ENCODE data around the gene PAGE1.
"Not testable (repeated sequence)": the region's sequence is repeated elsewhere in the genome, so short reads cannot be mapped to it uniquely, and the experiment has no call there.

Gene PAGE1, protein sequence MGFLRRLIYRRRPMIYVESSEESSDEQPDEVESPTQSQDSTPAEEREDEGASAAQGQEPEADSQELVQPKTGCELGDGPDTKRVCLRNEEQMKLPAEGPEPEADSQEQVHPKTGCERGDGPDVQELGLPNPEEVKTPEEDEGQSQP

DNA sequence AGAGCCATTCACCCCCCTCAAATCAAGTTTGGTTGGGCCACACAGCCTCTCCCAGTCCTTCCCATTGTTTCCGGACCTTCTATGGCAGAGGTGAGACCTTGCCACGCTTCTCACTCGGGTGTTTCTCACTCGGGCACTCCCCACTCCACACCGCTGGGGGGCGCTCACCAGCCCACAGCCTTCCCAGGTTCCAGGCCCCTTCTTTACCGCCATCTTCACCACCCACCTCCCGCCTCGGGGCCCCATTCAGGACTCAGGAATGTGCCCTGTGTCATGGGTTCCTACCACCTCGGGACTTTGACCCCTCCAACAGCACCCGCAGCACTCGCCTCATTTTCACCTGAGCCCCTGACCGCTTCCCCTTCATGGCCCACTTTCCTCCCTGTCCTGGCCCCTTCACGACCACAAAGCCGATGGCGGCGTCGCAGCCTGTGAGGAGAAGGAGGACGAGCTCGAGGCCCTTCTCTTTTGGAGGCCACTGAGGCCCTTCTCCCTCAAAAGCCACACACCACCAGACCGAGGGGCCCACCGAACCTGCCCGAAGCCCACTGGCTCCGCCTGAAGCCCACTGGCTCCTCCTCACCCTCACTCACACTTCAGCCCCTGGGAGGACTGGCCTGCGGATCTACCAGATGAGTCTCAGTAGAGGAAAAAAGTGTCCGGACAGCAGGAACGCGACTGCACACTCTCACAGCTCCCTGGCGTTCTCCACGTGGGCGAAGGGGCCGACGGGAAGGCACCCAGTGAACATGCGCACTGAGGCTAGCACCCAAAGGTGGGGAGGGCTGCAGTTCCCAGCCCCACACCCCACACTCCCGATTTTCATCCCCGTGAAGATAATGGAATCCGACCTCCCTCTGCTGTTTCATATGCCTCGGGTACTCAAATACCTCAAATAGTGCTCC is at the start of gene PAGE1:
Gene PAGE1 (minus strand): TSS at position 709 of the 905 bp plus-strand sequence. CDS start 1,214 bp downstream, outside the sequence.
- no peak for DNase-seq

DNA sequence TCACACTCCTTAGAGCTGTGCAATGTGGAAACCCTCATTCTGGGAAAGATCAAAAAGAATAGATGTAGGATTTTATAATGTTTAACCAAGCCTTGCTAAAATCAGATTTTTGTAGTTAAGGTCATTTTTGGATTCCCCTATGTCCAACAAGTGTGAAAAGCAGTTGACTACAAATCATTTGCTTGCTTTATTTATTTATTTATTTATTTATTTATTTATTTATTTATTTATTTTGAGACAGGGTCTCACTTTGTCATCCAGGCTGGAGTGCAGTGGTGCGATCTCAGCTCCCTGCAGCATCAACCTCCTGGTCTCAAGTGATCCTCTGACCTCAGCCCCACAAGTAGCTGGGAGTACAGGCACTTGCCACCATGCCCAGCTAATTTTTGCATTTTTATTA is 45.7 kb upstream of the PAGE1 start:
- not testable (repeated sequence) for DNase-seq

DNA sequence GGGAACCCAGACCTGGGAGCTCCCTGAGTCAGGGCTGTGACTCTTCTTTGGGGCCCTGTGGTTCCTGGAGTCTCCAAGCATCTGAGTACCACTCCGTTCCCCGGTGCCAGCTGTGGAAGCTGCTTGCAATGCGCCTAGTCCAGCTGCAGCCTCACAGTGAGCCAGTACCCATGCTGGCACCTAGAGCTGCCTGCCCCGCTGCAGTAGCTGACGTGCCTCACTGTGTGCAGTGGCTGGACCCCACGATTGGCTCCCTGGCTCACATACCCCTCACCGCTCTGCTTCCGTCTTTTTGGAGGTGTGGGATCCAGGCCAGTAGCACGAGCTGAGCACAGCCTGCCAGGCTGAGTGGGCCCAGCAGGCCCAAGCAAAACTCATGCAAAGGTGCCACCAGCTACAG is 32.1 kb upstream of the PAGE1 start:
- no peak for DNase-seq

DNA sequence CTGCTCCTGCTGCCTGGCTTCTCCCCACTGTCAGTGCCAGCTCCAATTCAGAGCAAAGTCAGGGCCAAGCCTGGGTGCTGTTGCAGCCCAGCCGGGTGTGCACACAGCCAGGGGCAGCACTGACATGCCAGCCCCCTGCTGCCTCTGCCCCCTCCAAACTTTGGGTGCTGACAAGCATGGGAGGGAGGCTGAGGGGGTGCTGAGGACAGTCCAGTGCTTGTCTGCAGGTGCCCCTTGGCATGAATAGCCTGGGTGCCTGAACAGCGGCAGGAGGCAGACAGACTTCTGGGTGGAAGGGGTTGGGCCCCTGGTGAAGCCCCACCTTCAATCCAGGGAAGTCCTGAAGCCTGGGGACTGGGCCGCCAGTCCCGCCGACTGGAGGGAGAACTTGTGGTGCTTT is 31.2 kb upstream of the PAGE1 start:
- no peak for DNase-seq

DNA sequence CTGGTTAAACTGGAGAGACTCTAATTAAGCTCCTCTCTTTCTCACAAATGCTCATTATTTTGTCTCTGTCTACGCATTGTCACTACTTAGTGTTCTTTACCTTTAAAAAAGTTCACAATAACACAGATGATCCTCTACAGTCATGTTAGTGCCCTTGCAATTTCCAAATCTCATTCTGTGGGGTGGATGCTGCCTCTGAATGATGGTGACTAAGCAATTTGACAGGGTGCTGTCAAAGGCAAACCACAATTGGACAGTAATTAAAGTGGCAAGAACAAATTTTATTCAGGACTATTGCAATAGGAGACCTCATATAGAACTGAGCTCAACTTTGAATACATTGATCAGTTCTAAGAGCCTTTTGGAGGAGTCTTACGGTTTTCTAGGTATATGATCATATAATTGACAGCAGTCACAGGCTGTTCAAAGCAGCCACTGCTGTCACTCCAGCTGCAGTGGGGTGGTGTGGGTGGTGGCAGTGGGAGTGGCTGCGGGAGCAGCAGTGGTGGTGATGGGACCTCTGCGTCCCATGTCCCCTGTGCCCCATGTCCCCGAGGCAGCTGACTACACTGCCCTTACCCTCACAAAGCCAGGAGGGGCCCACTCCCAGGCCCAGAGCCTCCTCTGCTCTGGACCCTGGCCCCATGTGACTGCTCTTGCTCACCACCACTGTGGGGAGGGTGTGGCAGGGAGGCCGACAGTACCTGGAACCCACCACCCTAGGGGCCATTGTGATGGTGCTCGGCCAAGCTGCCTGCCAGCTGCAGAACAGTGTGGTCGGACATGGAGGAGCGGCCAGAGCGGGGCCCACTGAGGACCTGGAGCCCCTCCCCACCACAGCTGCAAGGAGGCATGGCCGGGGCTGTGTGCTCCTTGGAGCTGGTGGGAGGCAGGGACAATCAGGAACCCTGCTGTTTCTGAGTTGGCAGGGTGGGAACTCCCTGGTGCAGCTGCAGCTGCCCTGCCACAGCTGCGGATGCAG is 30.4 kb upstream of the PAGE1 start:
- no peak for DNase-seq

DNA sequence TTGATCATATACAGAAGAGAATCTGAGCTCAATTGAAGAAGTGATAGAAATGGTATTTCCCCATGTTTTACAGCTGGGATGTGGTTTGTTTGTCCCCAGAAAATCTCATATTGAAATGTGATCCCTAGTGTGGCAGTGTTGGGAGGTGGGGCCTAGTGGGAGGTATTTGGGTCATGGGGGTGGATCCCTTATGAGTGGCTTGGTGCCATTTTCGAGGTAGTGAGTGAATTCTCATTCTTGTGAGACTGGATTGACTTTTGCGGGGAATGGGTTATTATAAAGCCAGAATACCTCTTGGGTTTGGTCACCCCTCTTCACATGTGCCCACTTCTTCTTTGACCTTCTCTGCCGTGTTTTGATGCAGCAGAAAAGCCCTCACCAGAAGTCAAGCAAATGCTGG is 29.6 kb upstream of the PAGE1 start:
- no peak for DNase-seq

DNA sequence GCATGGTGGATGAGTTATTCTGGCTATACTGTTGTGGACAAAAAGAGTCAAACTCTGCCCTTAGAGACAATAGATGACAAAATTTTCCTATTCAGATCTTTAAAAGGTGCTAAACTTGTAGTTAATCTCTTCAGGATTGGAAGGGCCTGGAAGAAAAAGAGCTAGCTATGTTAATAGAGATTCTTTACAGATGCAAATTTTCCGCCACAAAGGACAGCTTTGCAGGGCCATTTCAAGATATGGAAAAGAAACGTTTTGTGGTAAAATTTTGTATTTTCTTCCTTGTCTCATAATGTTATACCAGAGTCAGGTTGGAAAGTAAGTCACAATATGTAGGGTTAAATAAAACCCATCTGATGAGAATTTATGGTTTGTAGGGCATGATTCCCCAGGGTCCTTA is 24.3 kb upstream of the PAGE1 start:
- not testable (repeated sequence) for DNase-seq

DNA sequence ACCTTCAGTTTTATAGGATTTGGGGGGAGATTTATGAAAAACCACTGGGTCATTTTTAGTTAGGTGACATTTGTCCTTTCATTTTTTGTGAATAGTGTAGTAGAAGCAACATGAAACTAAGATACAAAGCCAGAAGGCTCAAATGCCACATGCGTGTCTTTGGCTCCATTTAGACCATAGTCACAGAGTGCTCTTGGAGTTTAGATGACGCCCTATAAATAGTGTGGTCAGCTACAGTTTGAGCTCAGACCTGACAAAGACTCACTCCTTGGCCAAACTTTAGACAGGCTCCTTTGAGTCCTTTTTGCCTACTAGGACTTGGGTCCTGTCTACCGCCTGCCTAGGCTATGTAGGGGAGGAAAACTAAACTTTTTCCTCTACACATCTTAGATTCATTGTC is 16.8 kb upstream of the PAGE1 start:
- DNase-seq: no peak

DNA sequence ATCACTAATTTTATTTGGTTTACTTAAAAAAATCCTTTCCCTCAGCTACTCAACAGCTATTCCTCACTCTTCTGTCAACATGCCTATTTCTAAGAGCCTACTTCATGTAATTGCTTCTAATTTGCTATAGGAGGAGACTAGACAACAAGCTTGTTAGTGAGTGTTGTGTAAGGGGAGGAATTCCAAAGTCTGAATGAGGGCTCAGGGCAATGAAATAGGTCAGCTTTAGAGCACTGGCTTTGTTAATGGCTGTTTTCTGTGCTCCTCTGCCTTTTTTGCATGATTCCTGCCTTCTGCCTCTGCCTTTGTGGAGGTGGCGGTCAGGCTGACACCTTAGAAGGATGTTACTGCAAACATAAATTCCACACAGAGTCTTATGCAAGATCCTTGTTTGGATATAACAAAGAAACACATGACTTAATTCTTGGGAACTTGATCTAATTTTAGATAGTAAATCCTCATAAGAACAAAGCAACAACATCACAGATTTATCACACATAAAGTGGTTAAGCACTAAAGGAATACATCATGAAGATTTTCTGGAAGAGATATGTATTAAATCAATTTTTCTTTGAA is 15.0 kb upstream of the PAGE1 start:
- no peak for DNase-seq

DNA sequence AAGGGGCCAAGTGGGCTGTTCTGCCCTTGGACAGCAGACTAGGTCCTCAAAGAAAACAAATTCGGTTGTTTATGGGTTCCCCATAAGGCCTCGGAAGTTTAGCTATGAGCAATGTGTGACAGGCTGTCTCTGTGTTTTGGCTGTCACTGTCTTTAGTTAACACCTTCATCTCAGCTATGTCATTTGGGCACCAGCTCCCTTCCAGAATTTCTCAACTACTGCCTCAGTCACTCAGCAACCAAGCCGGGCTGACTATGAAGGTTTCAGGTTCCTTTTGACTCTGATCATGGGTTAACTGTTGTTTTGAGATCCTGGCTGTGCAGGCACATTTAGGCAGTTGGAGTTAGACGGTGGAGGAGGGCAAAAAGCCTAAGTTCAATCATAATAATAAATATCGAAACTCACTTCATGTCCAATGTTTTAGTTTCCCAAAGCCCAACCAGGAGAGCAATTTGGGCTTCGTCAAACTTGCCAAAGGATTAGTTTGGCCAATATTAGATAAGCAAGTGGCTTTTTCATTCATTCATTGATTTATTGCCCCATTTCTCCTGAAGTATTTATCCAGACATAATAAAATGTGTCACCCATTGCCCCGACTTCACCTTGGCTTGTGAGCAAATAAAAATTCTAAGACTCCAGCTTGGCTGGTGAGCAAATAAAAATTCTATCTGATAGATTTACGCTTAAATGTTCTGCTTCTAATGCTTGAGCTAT is 9.1 kb upstream of the PAGE1 start:
- DNase-seq: no peak

DNA sequence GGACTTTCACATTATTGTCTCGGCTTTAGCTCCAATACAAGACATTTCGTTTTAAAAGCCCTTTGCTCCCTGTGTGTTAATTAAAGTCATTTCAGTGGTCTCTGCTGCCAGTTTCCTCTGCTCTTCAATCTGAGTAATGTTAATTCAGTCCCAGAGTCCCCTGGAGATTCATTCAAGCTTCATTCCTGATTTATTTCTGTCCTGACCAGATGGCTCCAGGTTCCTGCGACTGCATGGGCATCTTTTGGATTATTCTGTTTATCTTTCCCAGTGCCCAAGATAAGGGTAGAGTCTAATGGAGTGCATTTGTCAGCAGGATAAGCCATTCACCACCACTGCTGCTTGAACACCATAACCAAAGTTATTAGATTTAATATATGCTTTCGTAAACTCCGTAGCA is 6.1 kb upstream of the PAGE1 start:
- no peak for DNase-seq

DNA sequence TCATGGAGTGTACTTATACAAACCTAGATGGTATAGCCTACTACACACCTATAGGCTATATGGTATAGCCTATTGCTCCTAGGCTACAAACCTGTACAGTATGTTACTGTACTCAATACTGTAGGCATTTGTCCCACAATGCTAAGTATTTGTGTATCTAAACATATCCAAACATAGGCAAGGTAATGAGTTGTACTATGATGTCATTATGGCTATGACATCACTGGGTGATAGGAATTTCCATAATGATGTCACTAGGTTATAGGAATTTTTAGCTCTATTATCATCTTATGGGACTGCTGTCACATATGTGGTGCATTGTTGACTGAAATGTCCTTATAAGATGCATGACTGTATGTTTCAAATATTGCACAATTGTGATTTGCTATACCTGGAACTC is 5.5 kb upstream of the PAGE1 start:
- DNase-seq: no peak

DNA sequence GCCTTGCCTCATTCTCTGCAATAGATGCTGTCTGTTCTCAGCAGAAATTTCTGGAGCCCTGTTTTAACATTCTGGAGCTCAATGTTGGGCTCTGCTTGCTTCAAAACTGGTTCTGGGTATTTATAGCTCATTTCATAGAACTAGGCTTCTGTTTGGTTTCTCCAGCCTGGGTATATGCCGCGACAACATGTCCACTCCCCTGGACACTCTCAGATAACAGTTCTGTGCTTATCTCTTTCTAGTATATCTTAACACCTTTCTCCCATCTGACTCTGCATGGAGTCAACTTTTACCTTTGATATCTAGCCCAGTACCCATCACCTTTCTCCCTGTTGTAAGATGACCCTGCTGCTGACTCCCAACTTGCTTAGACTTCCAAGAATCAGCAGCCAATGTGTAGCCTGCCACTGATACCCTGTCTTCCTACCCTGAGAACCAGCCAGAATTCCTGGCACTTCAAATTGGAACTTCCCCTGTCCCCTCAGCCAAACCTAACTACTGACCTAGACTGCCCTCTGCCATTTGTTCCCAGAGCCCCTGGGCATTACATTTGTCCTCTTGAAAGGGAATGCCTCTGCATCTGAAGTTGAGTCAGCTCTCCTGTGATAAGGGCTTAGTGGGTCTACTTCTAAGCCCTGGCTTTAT is 20.6 kb downstream of the PAGE1 start:
- DNase-seq: no peak

DNA sequence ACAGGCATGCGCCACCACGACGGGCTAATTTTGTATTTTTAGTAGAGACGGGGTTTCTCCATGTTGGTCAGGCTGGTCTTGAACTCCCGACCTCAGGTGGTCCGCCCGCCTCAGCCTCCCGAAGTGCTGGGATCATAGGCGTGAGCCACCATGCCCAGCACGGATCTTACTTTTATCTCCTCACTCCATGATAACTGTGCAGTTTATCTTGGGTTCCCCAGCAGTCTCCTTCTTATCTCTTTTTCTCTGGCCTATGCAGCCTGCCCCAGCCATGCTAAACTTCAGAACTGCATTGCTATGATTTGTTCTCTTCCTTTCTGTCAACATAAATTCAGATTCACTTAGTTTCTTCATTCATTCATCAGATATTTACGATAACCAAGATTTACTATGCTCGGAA is 22.4 kb downstream of the PAGE1 start:
- no peak for DNase-seq

DNA sequence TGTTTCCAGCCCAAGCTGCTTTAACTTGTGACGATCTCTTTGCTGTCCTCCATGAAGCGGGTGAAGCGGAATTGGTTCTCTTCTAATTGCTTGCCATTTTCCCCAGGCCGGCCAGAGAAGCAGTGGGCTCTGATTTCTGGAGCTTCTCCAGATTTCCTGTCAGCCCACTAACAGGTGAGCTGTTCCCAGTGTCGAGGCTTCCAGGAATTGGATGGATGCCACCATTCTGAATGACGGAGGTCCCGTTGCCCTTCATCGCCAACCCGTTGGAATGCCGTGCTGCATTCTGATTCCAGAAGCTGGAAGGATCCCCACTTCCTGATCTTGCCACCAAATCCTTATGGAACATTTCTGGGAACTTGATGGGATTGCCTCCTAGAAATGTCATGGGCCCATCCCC is 31.0 kb downstream of the PAGE1 start:
- no peak for DNase-seq

DNA sequence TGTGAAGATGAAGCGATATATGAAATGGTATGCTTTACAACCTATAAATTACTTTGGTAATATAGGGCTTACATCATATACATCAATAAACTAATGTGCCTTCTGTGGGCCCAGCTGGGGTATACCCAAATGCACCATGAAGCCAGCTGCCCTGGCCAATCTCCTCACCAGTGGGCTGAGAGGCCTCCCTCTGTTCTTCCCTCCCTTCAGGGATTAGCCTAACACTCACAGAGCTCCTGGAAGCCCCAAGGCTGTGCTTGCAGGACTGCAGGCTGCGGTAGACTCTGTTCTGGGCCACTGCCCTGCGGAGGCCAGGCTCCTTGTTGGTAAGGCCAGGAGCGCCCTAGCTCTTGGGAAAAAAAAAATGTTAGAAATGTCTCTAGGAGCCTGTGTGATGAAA is 33.9 kb downstream of the PAGE1 start:
- DNase-seq: no peak

DNA sequence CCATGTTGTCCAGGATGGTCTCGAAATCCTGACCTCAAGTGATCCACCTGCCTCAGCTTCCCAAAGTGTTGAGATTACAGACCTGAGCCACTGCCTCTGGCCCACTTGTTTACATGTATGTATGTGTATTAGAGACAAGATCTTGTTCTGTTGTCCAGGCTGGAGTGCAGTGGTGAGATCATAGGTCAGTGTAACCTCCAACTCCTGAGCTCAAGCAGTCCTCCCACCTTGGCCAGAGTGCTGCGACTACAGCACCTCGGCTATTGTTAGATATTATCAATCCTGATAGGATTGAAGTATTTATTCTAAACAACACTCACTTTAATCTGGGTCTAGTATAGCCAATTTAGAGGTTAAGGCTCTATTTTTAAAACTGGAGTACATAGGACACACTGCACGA is 36.0 kb downstream of the PAGE1 start:
- no peak for DNase-seq

DNA sequence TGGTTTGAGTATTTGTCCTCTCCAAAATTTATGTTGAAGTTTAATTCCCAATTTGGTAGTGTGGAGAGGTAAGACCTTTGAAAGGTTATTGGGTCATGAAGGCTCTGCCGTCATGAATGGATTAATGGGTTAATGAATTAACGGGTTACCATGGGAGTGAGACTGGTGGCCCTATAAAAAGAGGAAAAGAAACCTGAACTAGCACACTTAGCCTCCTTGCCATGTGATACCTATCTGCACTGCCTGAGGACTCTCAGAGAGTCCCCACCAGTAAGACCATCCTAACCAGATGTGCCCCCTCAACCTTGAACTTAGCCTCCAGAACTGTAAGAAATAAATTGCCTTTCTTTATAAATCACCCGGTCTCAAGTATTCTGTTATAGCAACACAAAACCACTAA is 39.3 kb downstream of the PAGE1 start:
- no peak for DNase-seq

DNA sequence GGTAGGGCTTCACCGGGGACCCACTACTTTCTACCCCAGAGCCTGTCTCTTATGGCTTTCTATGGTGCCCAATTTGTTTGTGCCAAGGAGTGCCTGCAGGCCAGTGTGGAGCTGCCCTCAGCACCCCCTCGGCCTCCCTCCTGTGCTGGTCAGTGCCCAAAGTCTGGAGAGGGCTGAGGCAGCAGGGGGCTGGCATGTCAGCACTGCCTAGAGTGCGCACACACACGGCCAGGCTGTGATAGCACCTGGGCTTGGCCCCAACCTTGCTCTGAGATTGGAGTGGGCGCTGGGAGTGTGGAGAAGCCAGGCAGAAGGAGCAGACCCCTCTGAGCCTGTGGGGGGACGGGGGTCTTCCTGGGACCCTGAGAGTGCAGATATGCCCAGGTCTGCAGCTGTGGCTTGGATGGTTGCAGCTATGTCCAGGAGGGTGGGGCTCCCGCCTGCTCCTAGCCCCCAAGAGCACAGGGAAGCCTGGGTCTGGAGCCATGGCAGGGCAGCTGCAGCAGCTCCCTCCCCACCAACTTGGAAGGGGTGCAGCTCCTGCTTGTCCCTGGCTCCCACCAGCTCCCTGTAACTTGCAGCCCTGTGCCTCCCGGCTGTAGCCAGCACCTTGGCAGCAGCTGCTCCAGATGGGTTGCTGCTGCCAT is 50.7 kb downstream of the PAGE1 start:
- no peak for DNase-seq

Measured in CD4-positive, alpha-beta T cell treated with Interleukin-17A for 1 hour (primary cell).